SU-DHL-6 (cell line): ENCODE measurements around the gene CFB.
"Not testable (repeated sequence)": the region's sequence is repeated elsewhere in the genome, so short reads cannot be mapped to it uniquely, and the experiment has no call there.

Source experiments
- H2AFZ ChIP-seq: fragments of 200-600 bp; sonication (generic); 2 replicates; pipeline ENCODE4 v1.6.1; 2014; ENCODE audit warnings: low read depth, mild to moderate bottlenecking, moderate library complexity, mixed read lengths, antibody characterized with exemption, low read length; ENCODE audit not compliant: severe bottlenecking
- H3F3A ChIP-seq: fragments of 200-600 bp; shearing (Covaris generic); 2 replicates; pipeline ENCODE4 v1.6.0; 2016; ENCODE audit warnings: antibody characterized with exemption, mild to moderate bottlenecking; ENCODE audit not compliant: insufficient read depth
- H3K27ac ChIP-seq: fragments of 200-600 bp; sonication (generic); 2 replicates; pipeline ENCODE4 v1.5.1; 2016; ENCODE audit warnings: low read depth, mild to moderate bottlenecking, low read length, moderate library complexity, mixed read lengths
- H3K27me3 ChIP-seq: fragments of 200-600 bp; sonication (generic), shearing (Covaris generic); 2 replicates; pipeline ENCODE4 v1.6.0; 2014; ENCODE audit warnings: mild to moderate bottlenecking, low read length
- H3K36me3 ChIP-seq: fragments of 200-600 bp; sonication (generic); 2 replicates; pipeline ENCODE4 v1.6.1; 2014; ENCODE audit warnings: mild to moderate bottlenecking, low read length, mixed read lengths
- H3K4me2 ChIP-seq: fragments of 300-600, 200-600 bp; shearing (Covaris generic), sonication (generic); 2 replicates; pipeline ENCODE4 v1.6.0; 2014; ENCODE audit warnings: low read length, low read depth, mild to moderate bottlenecking; ENCODE audit not compliant: poor library complexity, severe bottlenecking
- H3K4me3 ChIP-seq: fragments of 200-600 bp; sonication (generic); 2 replicates; pipeline ENCODE4 v1.5.1; 2014; ENCODE audit warnings: antibody characterized with exemption, low read length, mild to moderate bottlenecking, mixed read lengths; ENCODE audit not compliant: insufficient read depth, poor library complexity, severe bottlenecking
- H3K79me2 ChIP-seq: fragments of 200-600 bp; sonication (generic); 2 replicates; pipeline ENCODE4 v1.6.1; 2014; ENCODE audit warnings: mild to moderate bottlenecking, low read length, moderate library complexity; ENCODE audit not compliant: insufficient read depth
- H3K9ac ChIP-seq: fragments of 200-600 bp; sonication (generic); 2 replicates; pipeline ENCODE4 v1.7.0; 2014; ENCODE audit warnings: mild to moderate bottlenecking, low read length
- H3K9me2 ChIP-seq: fragments of 200-600 bp; sonication (generic); replicated peaks from 2 replicates; pipeline ENCODE4 v1.6.1; 2014; ENCODE audit warnings: low read length; ENCODE audit not compliant: insufficient read depth
- H3K9me3 ChIP-seq: fragments of 200-600 bp; sonication (generic); 2 replicates; pipeline ENCODE4 v1.6.1; 2014; ENCODE audit warnings: low read length, mixed read lengths; ENCODE audit not compliant: insufficient read depth
- H4K20me1 ChIP-seq: fragments of 200-600 bp; sonication (generic); 2 replicates; pipeline ENCODE4 v1.6.1; 2014; ENCODE audit warnings: low read depth, mild to moderate bottlenecking, antibody characterized with exemption, low read length, moderate library complexity, mixed read lengths

CFB gene

DNA sequence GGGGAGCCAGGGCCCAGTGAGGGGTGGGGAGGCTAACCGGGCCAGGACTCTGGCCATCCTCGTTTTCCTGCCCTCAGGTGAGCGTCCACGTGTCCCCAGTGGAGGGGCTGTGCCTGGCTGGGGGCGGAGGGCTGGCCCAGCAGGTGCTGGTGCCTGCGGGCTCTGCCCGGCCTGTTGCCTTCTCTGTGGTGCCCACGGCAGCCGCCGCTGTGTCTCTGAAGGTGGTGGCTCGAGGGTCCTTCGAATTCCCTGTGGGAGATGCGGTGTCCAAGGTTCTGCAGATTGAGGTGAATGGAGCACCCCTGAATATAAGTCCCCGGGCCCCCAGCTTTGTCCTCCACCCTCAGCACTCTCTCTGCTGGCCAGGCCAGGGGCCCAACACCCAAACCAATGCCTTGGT is 48.5 kb downstream of the CFB start:
- not testable (repeated sequence) for H3K4me3 ChIP-seq, H3K9ac ChIP-seq, H3K36me3 ChIP-seq, H4K20me1 ChIP-seq, H2AFZ ChIP-seq, H3K79me2 ChIP-seq, H3F3A ChIP-seq, H3K27ac ChIP-seq, H3K9me3 ChIP-seq, H3K27me3 ChIP-seq, H3K9me2 ChIP-seq, H3K4me2 ChIP-seq

DNA sequence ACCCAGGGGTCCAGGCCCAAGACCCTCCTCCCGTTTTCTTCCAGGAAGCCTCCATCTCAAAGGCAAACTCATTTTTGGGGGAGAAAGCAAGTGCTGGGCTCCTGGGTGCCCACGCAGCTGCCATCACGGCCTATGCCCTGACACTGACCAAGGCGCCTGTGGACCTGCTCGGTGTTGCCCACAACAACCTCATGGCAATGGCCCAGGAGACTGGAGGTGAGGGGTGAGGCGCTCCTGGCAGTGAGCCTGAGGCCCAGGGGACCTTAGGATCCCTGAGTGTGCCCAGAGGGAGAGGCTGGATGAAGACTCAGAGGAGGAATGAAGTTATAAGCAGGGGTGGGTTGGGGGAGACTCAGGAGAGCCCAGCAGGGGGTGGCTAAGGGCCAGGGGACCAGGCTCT is 50.5 kb downstream of the CFB start:
- not testable (repeated sequence) for H4K20me1 ChIP-seq

More for the DNA sequence above, 50.5 kb downstream of the CFB start:
- H3K36me3 ChIP-seq, H3K79me2 ChIP-seq, H3K9me3 ChIP-seq, H3K27me3 ChIP-seq, H2AFZ ChIP-seq, H3K27ac ChIP-seq, H3K9ac ChIP-seq, H3F3A ChIP-seq, H3K4me3 ChIP-seq, H3K4me2 ChIP-seq, H3K9me2 ChIP-seq: not testable (repeated sequence)
